ENCODE measurements around the gene CHST6.

DNA sequence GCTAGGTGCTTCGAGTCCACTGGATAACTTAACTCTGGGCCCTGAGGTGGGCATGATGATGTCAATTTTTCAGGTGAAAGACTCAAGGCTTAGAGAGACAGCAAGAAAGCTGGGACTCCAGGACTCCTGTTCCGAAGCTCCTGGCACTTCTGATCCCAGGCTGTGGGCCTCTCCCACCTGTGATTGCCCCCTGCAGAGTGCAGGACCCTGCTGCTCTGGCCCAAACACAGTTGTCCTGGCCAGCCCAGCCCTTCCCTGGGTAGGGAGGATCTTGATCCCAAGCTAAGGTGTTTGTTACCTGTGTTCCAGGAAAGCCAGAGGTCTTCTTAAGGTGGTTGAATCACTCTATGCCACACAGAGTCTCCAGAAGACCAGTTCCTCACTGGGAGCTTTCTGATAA, 37.5 kb upstream of the CHST6 start:
- TF ChIP-seq, protein P1, sequence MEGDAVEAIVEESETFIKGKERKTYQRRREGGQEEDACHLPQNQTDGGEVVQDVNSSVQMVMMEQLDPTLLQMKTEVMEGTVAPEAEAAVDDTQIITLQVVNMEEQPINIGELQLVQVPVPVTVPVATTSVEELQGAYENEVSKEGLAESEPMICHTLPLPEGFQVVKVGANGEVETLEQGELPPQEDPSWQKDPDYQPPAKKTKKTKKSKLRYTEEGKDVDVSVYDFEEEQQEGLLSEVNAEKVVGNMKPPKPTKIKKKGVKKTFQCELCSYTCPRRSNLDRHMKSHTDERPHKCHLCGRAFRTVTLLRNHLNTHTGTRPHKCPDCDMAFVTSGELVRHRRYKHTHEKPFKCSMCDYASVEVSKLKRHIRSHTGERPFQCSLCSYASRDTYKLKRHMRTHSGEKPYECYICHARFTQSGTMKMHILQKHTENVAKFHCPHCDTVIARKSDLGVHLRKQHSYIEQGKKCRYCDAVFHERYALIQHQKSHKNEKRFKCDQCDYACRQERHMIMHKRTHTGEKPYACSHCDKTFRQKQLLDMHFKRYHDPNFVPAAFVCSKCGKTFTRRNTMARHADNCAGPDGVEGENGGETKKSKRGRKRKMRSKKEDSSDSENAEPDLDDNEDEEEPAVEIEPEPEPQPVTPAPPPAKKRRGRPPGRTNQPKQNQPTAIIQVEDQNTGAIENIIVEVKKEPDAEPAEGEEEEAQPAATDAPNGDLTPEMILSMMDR (optimal IDR thresholded peaks at IDR 0.05 in 1 of 3, IDR thresholded peaks at IDR 0.05 in 1 of 3, conservative IDR thresholded peaks at IDR 0.05 in 1 of 3; ENCODE audit: extremely low read depth in 1 of 3, insufficient read depth in 2 of 3, low read length in 3 of 3): no peak
- no peak for TF ChIP-seq EZH2 (IDR thresholded peaks at IDR 0.05; ENCODE audit: low read length)

Measured in keratinocyte (primary cell).